GM23338 (cell line): Measurements from ENCODE around the gene ATRIP.

Experiments used
- CREB1 ChIP-seq: fragments of 250-450 bp; sonication (Bioruptor Pico); IDR thresholded peaks from 2 replicates; pipeline ENCODE4 v1.5.0; 2020; ENCODE audit warnings: low read depth, mild to moderate bottlenecking, moderate library complexity
- CTCF ChIP-seq, 2 experiments: fragments of 200-600 bp in 1 of 2; sonication (generic) in 1 of 2; conservative IDR thresholded peaks; 2 replicates each; pipeline versions ENCODE4 v1.5.1 to v1.6.1; 2016 to 2017; ENCODE audit warnings: antibody characterized with exemption in 2 of 2, low read depth in 2 of 2, mild to moderate bottlenecking in 2 of 2, moderate library complexity in 1 of 2
- ETS1 ChIP-seq: IDR thresholded peaks from 2 replicates; pipeline ENCODE4 v1.6.1; 2016; ENCODE audit warnings: antibody characterized with exemption
- EZH2 ChIP-seq: fragments of 200-600 bp; sonication (generic); IDR thresholded peaks from one replicate; pipeline ENCODE4 v1.8.0; 2017; ENCODE audit warnings: antibody characterized with exemption, mild to moderate bottlenecking, low read depth; ENCODE audit not compliant: unreplicated experiment
- EZH2phosphoT487 ChIP-seq: fragments of 200-600 bp; sonication (generic); IDR thresholded peaks from one replicate; pipeline ENCODE4 v1.8.1; 2018; ENCODE audit warnings: antibody characterized with exemption; ENCODE audit not compliant: unreplicated experiment
- JUNB ChIP-seq: IDR thresholded peaks from one replicate; pipeline ENCODE4 v1.6.1; 2016; ENCODE audit warnings: antibody characterized with exemption; ENCODE audit not compliant: unreplicated experiment
- NANOG ChIP-seq: IDR thresholded peaks from 2 replicates; pipeline ENCODE4 v1.6.1; 2016; ENCODE audit warnings: antibody characterized with exemption, borderline replicate concordance
- POLR2AphosphoS5 ChIP-seq: IDR thresholded peaks from 2 replicates; pipeline ENCODE4 v1.6.1; 2016; ENCODE audit warnings: antibody characterized with exemption, low read depth
- REST ChIP-seq: IDR thresholded peaks from one replicate; pipeline ENCODE4 v1.6.1; 2018; ENCODE audit warnings: antibody characterized with exemption; ENCODE audit not compliant: unreplicated experiment
- STAT1 ChIP-seq: IDR thresholded peaks from one replicate; pipeline ENCODE4 v1.6.1; 2016; ENCODE audit warnings: antibody characterized with exemption; ENCODE audit not compliant: unreplicated experiment
- ZNF114 ChIP-seq: fragments of 250-450 bp; sonication (Bioruptor Pico); IDR thresholded peaks from 2 replicates; pipeline ENCODE4 v1.5.0; 2020; ENCODE audit warnings: mild to moderate bottlenecking, moderate library complexity
- ZNF331 ChIP-seq: fragments of 250-450 bp; sonication (Bioruptor Pico); IDR thresholded peaks from 2 replicates; pipeline ENCODE4 v1.5.0; 2020; ENCODE audit warnings: low read depth, mild to moderate bottlenecking, moderate library complexity
- ZNF462 ChIP-seq: fragments of 250-450 bp; sonication (Bioruptor Pico); IDR thresholded peaks from 2 replicates; pipeline ENCODE4 v1.5.0; 2020; ENCODE audit warnings: mild to moderate bottlenecking, moderate library complexity

GRCh38 chr3:48465237-48465530 is 18.6 kb downstream of the ATRIP start:
- TF ChIP-seq CREB1 (CRISPR knock-in tag) (no peak), CTCF (conservative IDR thresholded peaks at IDR 0.05; ENCODE audit: low read depth in 2 of 2) (no peak), ETS1 (no peak), POLR2AphosphoS5 (no peak), EZH2phosphoT487 (no peak), REST (no peak), EZH2 (no peak), STAT1 (no peak), JUNB (no peak), ZNF114 (CRISPR knock-in tag) (no peak), ZNF331 (no peak), ZNF462 (CRISPR knock-in tag) (no peak), NANOG (no peak)
